ENCODE measurements around the gene CPNE2.

Gene CPNE2

DNA sequence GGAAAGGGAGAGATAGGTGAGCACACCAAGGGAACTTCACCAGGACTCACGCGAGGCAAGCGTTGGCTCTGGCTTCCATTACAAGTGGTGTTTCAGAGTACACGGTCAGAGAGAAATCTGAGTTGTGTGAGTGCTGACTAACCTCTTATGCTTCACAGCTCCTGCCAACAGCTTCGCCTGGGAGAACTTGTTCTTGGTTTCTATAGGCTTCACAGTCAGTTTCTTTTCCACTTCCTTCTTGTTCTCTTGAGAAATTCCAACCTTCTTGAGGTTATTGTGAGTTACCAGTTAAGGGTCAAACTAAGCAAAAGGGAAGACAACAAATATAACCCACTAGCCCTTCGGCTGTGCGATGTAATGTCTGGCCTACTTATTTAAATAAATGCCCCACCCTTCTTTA lies 74.6 kb downstream of the CPNE2 start:
- TF ChIP-seq POLR2AphosphoS5 (IDR thresholded peaks at IDR 0.05; ENCODE audit: borderline replicate concordance, low read depth, low read length), result no peak
- no peak for TF ChIP-seq EZH2 (IDR thresholded peaks at IDR 0.05)
- no peak for TF ChIP-seq FOXP2 (optimal IDR thresholded peaks at IDR 0.05; ENCODE audit: control extremely low read depth, extremely low read length, insufficient read depth)
- Histone ChIP-seq H3K36me3 (ENCODE audit: insufficient read depth, low read length) (peaks cover 34% of the 10 kb centered on the region), H3K27ac (no peak overlapping the region), H3K9ac (ENCODE audit: insufficient read length) (no peak overlapping the region), H3K9me3 (ENCODE audit: low read depth, low read length) (no peaks in the 10 kb centered on the region), H3K4me3 (no peak overlapping the region)
- DNase-seq (ENCODE audit: low read depth, low spot score), result no peak

DNA sequence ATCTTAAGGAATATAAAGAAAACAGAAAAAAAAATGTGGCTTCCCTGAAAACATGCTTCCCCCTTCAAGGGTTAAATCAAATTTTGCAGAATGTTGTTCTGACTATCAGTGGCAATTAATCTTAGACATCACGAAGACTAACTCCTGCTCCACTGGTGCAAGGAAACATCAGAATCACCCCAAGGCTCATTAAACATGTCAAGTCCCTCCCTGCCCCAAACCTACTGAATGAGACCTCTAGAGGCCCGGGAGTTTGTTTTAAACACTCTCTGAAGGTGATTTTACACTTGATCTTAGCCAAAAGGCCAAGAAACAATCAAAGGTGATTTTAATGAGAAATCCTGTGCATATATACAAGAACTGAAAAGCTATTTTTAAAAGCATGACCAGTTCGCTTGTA lies 75.2 kb downstream of the CPNE2 start:
- Histone ChIP-seq H3K4me3 (no peak overlapping the region), H3K9me3 (ENCODE audit: low read depth, low read length) (no peaks in the 10 kb centered on the region), H3K27ac (no peak overlapping the region), H3K36me3 (ENCODE audit: insufficient read depth, low read length) (peaks cover 38% of the 10 kb centered on the region), H3K9ac (ENCODE audit: insufficient read length) (no peak overlapping the region)
- no peak for TF ChIP-seq EZH2 (IDR thresholded peaks at IDR 0.05)
- TF ChIP-seq POLR2AphosphoS5 (IDR thresholded peaks at IDR 0.05; ENCODE audit: borderline replicate concordance, low read depth, low read length), result no peak
- no peak for TF ChIP-seq FOXP2 (optimal IDR thresholded peaks at IDR 0.05; ENCODE audit: control extremely low read depth, extremely low read length, insufficient read depth)
- DNase-seq (ENCODE audit: low read depth, low spot score), result no peak

DNA sequence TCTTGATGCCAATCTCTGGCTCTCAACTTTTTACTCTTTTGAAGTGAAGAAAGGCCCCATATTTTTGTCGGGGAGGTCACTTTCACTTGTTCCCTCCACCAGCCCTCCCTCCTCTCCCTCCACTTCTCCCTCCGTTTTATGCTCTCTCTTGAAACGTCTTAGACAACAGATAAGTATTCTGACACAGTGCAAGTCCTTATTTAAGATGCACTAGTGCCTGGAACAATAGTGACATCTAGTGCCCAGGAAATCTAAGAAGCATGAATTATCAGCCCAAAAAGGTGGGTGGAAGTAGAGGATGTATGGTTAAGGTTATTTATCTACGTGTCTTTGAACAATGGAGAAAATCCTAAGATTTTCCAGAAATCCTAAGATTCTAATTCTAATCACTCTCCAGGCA lies 75.6 kb downstream of the CPNE2 start:
- no peak overlapping the region for H3K4me3 ChIP-seq
- no peak for TF ChIP-seq EZH2 (IDR thresholded peaks at IDR 0.05)
- TF ChIP-seq FOXP2 (optimal IDR thresholded peaks at IDR 0.05; ENCODE audit: control extremely low read depth, extremely low read length, insufficient read depth), result no peak
- no peak for TF ChIP-seq POLR2AphosphoS5 (IDR thresholded peaks at IDR 0.05; ENCODE audit: borderline replicate concordance, low read depth, low read length)
- no peak overlapping the region for H3K27ac ChIP-seq
- no peak overlapping the region for H3K9ac ChIP-seq (ENCODE audit: insufficient read length)
- H3K9me3 ChIP-seq (ENCODE audit: low read depth, low read length), result no peaks in the 10 kb centered on the region
- H3K36me3 ChIP-seq (ENCODE audit: insufficient read depth, low read length), result peaks cover 40% of the 10 kb centered on the region
- no peak for DNase-seq (ENCODE audit: low read depth, low spot score)

DNA sequence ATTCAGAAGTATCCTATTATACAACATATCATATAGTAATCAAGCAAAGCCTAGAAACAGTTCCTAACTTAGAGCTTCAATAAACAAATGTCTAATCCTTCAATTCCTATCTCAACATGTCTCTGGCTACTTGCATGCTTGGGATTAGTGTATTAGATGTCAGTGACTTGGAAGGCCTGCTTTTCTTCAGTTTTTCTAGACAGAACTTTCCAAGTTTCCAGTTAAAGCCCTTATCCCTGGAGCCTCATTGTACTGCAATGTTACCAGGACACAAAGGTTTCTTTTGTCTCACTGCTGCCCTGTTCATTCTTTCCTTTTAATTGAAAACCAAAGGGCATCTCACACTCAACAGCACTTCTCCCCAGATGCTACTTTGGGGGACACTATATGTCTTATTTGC lies 76.9 kb downstream of the CPNE2 start:
- peaks cover 33% of the 10 kb centered on the region; the same call in 1 of the 2 replicates for H3K36me3 ChIP-seq (ENCODE audit: insufficient read depth, low read length)

DNA sequence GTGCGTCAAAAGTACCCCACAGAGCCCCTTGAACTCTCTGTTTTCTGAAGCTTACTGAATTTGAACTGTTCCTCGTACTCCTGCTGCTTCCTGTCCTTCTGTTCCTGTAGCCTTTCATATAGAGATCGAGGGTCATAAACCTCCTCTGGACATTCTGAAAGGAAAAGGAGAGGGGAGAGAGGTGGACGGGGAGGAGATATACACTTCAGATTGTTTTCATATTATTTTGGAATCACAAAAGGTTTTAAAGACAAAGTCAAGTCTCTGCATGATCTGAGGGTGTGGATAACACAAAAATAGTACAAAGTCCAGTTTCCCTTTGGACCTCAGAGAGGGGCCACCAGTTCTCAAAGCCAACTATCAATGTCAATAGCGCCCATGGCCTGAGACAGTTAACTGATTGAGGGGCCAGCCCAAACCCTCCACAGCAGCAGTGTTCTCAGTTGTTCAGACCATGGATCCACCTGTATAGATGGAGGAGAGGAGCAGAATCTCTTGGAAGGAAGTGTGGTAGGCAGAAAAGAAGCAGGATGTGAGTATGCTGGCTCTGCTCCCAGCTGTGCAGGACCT lies 80.4 kb downstream of the CPNE2 start:
- Histone ChIP-seq H3K27ac (no peak overlapping the region), H3K9me3 (ENCODE audit: low read depth, low read length) (no peaks in the 10 kb centered on the region), H3K4me3 (no peak overlapping the region), H3K9ac (ENCODE audit: insufficient read length) (no peak overlapping the region), H3K36me3 (ENCODE audit: insufficient read depth, low read length) (peaks cover 13% of the 10 kb centered on the region; the same call in 1 of the 2 replicates)
- no peak for TF ChIP-seq FOXP2 (optimal IDR thresholded peaks at IDR 0.05; ENCODE audit: control extremely low read depth, extremely low read length, insufficient read depth)
- TF ChIP-seq EZH2 (IDR thresholded peaks at IDR 0.05), result no peak
- TF ChIP-seq POLR2AphosphoS5 (IDR thresholded peaks at IDR 0.05; ENCODE audit: borderline replicate concordance, low read depth, low read length), result no peak
- DNase-seq (ENCODE audit: low read depth, low spot score), result no peak

More for the DNA sequence above, 76.9 kb downstream of the CPNE2 start:
- TF ChIP-seq FOXP2 (optimal IDR thresholded peaks at IDR 0.05; ENCODE audit: control extremely low read depth, extremely low read length, insufficient read depth), result no peak
- TF ChIP-seq POLR2AphosphoS5 (IDR thresholded peaks at IDR 0.05; ENCODE audit: borderline replicate concordance, low read depth, low read length), result no peak
- TF ChIP-seq EZH2 (IDR thresholded peaks at IDR 0.05), result no peak
- Histone ChIP-seq H3K4me3 (no peak overlapping the region), H3K9me3 (ENCODE audit: low read depth, low read length) (no peaks in the 10 kb centered on the region), H3K9ac (ENCODE audit: insufficient read length) (no peak overlapping the region), H3K27ac (no peak overlapping the region)
- DNase-seq (ENCODE audit: low read depth, low spot score), result no peak

DNA sequence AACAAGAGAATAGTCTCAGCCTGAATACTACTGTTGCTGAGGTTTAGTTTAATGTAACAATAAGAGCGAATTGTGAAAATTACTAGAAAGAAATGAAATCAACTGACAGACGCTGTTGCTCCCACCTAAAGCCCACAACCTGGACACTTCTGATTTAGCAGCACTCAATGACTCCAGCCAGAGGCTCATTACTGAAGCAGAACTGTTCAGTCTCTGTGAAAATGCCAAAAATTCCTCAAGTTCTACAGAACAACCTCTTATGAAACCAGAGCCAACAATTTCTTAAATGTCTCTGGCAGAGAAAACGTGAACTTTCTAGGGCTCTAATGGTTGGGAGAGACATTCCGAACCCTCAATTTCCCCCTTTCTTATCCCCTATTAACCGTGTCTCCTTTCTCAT lies 83.5 kb downstream of the CPNE2 start:
- Histone ChIP-seq H3K36me3 (ENCODE audit: insufficient read depth, low read length) (peaks cover 11% of the 10 kb centered on the region; the same call in 1 of the 2 replicates), H3K4me3 (no peak overlapping the region), H3K9ac (ENCODE audit: insufficient read length) (no peak overlapping the region), H3K9me3 (ENCODE audit: low read depth, low read length) (no peaks in the 10 kb centered on the region), H3K27ac (no peak overlapping the region)
- DNase-seq (ENCODE audit: low read depth, low spot score), result no peak
- TF ChIP-seq POLR2AphosphoS5 (IDR thresholded peaks at IDR 0.05; ENCODE audit: borderline replicate concordance, low read depth, low read length) (no peak), EZH2 (IDR thresholded peaks at IDR 0.05) (no peak), FOXP2 (optimal IDR thresholded peaks at IDR 0.05; ENCODE audit: control extremely low read depth, extremely low read length, insufficient read depth) (no peak)

DNA sequence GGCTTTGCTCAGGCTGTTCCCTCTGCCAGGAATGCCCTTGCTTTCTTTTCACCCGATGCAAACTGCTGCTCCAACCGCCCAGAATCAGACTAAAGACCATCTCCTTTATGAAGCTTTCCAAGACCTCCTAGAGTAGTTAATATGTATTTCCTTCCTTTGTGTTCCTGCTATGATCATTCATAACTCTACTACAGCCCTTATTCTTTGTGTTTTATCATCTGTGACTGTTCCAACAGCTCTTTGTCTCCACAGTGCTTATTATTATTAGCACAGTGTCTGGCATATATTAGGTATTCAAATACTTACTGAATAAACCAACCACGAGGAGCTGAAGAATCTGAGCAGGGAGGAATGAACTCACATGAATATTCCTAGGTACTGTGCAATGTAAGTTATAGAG lies 85.8 kb downstream of the CPNE2 start:
- H3K27ac ChIP-seq, result no peak overlapping the region
- H3K36me3 ChIP-seq (ENCODE audit: insufficient read depth, low read length), result peaks cover under 1% of the 10 kb centered on the region; the same call in 1 of the 2 replicates
- no peak for DNase-seq (ENCODE audit: low read depth, low spot score)
- TF ChIP-seq EZH2 (IDR thresholded peaks at IDR 0.05) (no peak), POLR2AphosphoS5 (IDR thresholded peaks at IDR 0.05; ENCODE audit: borderline replicate concordance, low read depth, low read length) (no peak), FOXP2 (optimal IDR thresholded peaks at IDR 0.05; ENCODE audit: control extremely low read depth, extremely low read length, insufficient read depth) (no peak)
- no peaks in the 10 kb centered on the region for H3K9me3 ChIP-seq (ENCODE audit: low read depth, low read length)
- H3K4me3 ChIP-seq, result no peak overlapping the region
- H3K9ac ChIP-seq (ENCODE audit: insufficient read length), result no peak overlapping the region

DNA sequence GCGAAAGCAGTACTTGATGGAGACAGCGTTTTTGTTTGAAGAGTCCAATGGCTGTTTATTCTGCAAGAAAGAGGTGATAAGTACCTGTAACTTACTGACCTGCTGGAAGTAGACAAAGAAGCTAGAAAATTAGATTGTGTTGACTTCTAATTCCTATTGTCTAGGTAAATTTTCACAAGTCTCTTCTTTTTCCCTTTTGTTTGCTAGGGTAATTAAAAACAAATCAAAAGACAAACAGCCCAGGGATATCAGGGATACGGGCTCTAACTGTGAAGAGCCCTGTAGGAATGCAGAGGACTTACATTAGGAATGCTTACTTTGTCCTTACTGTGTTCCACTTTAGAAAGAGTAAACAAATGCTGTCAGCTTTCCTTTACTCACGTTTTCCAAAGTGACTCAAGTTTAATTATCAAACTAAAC lies 86.4 kb downstream of the CPNE2 start:
- H3K9me3 ChIP-seq (ENCODE audit: low read depth, low read length), result no peaks in the 10 kb centered on the region
- no peak for DNase-seq (ENCODE audit: low read depth, low spot score)
- no peak overlapping the region for H3K27ac ChIP-seq
- TF ChIP-seq POLR2AphosphoS5 (IDR thresholded peaks at IDR 0.05; ENCODE audit: borderline replicate concordance, low read depth, low read length) (no peak), EZH2 (IDR thresholded peaks at IDR 0.05) (no peak)
- no peak overlapping the region for H3K4me3 ChIP-seq
- no peak overlapping the region for H3K9ac ChIP-seq (ENCODE audit: insufficient read length)
- H3K36me3 ChIP-seq (ENCODE audit: insufficient read depth, low read length), result no peaks in the 10 kb centered on the region

Data from SK-N-MC (cell line).